Stimulated activated CD4-positive, alpha-beta T cell treated with anti-CD3 and anti-CD28 coated beads, TNF-alpha, amount 100 ng/mL, for 24 hours (primary cell): Measurements from ENCODE around the gene ADAMTS19.

Experiments used
- DNase-seq, 3 experiments: peaks; one replicate each; pipeline ENCODE4 v3.0.0-alpha.2; 2020; ENCODE audit warnings: low read depth in 3 of 3

The ADAMTS19 gene

DNA sequence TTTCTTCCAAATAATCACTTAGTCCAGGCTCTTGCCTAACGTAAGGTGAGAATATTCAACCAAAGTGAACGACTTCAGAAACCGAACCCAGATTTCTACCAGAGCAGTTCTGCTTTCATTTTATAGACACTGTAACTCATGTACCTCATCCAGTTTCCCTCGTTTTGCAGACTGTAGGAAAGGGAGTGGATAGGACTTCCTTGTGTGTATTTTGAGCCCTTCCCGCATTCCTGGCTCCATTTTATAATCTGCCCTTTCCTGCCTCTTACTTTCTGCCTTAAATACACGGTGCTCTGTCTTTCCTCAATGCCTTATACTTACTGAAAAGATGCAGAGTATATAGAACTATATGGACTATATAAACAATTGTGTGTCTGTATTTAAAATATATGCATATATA, 308.6 kb downstream of the ADAMTS19 start:
- no peak for DNase-seq

DNA sequence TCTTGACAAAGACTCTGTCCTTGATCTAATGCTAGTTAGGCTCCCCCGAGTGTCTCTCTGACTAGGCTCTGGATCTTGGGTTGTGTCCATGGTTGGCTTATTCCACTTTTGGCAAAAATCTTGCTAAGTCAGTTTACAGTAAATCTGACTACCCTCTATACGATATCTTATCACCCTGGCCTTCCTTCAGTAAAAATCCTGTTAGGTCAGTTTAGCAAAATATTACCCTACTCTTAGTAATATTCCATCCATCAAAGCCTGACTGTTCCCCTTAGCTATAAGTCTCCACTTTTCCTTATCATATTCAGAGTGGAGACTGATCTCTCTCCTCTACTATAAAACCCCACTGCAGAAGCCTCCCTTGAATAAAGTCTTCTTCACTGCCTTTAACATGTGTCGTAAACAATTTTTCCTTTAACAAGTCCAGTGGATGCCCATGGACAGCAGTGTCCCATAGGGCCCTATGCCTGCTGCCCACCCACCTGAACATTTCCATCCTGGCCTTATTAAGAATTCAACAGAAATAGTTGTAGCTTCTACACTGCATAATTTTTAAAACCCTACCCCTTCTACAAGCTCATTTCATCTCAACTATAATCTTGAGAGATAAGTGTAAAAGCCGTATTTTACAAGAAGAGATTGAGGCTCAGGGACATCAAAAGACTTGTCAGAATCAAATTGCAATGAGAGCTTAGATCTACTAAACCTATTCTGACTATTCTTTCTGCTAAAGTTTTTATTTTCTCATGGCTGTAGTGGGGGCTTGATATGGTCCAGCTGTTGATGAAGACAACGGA, 310.1 kb downstream of the ADAMTS19 start:
- DNase-seq: no peak

DNA sequence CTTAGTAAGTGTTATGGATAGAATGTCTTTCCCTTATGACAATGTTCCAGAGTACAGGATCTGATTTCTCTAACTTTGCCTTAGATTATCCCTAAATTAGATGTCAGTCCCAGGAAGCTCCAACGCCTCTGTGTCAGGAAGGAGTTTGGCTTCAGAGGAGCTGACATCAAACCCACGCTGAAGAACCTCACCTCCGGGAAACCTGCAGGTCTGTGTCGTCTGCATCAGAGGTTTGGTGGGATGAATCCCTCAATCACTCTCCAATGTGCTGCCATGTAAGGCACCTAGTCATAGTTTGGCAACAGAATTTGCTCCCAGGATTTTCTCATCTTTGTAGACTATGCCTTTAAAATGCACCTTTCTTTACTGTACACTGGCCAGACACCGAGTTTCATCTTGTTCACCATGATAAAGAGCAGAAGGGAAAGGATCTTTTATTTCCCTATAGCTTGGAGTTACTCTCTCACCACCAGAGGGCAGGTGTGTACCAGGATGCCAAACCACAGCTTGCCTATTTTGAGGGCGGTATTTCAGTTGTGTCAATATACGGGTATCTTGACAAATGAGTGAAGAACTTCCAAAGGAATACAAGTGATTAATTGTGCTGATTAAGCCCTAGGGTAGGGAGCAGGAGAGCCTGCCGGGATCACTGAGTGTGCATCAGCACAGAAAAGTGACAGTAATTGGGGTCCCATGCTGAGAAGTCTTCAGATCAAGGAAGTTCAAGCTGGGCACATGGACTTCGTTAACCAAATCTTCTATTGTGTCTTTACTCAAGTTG, 311.1 kb downstream of the ADAMTS19 start:
- peak; percentile 12 to 27 (median 12) for DNase-seq

DNA sequence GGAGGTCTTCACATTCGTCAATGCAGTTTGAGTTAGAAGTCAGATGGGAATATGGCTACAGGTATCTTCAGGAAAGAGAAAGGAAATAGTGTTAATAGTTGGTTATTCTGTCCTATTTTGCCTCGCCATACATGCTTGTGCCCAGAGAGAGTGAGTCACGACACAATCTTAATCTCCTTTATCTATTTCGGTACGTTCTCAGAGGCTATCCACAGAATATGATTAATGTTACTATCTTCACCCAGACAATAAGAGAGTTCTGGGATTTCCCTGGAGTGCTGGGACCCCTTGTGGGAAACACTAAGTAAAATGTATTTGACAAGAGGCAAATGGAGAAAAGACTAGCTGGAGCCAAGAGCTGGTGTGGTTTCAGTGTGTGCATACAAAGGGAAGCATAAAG, 313.3 kb downstream of the ADAMTS19 start:
- no peak for DNase-seq

DNA sequence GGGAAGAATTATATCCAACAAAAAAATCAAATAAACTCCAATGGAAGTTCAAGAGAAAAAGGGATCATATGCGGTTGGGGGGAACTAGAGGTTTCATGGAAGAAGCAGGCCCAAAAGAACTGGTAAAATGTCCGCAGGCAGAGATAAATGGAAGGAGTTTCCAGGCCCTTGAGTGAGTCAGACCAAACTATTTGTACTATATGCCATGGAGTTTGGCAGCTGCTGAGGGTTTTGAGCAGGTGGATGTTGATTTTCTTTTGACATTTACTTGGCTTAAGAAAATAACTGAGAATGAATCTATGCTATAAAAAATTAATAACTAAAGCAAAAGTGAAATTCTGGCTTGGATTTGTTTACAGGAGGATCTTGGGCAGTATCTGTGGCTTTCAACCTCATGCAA, 321.5 kb downstream of the ADAMTS19 start:
- no peak for DNase-seq
